HG03097 (cell line): Measurements from ENCODE around the gene ZMYM5.
"Not testable (repeated sequence)": the region's sequence is repeated elsewhere in the genome, so short reads cannot be mapped to it uniquely, and the experiment has no call there.

Source experiments
- ATAC-seq: cut with Tn5 transposase; IDR thresholded peaks from one replicate; pipeline ENCODE4 v1.9.1; 2021; ENCODE audit not compliant: unreplicated experiment, low FRiP score

Gene ZMYM5

DNA sequence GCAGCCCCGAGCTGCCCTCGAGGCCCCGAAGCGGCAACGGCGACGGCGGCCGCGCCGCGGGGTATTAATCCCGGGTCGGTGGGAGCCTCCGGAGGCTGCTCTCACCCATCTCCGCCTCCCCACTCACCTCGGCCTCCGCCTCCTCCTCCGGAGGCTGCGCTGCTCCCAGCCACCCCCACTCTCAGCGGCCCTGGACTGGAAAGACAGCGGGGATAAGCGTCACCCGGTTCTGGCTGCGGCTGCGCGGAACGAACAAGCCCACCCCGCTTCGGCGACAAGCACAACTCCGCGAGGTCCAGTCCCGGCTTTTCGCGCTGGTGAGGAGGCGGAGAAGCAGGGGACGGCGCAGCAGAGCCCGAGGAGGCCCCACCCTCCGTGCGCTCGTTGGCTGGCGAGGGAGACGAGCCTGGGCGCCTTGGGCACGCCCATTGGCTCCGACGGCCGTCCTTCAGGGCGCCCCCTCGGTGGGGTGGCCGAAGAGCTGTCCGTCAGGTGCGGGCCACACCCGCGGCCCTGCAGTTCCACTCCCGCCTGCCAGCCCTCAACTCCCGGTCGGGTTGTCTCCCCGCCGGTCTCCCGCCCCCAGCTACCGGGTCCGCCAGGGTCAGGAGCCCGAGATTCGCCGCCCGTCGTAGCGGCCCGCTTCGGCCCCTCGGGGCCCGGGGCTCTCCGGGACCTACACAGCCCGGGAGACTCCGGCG lies at the start of gene ZMYM5:
TSS of gene ZMYM5 (minus strand) at position 327 of the 701 bp plus-strand sequence. CDS start 11,469 bp downstream, outside the sequence.
- peak; percentile 84 for ATAC-seq

- no peak for ATAC-seq
Measured at GRCh38 chr13:19910336-19911072, 47.1 kb upstream of the ZMYM5 start.

DNA sequence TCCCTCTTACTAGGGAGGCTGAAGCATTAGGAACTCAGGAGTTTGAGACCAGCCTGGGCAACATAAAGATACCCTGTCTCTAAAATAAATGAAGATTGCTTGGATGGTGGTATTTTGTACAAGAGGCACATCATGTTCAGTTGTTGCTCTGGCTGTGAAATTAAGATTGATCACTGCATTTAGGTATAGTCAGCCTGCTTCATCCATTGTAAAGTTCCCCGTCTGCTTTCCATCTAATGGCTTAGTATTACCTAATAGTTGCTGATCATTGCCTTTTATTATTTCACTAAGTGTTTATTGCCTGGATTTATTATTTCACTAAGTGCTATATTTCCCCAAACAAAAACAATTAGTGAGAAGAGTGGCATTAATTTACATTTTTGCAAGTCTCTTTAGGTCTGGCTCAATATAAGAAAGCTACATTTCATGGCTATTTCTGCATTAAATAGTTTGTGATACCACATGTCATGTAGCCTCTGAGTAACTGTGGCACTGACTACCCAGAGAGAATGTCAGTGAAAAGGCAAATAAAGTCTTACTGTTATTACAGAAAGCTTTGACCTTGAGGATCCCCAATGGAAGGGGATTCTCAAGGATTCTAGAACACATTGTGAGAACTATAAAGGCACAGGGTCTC lies 45.0 kb upstream of the ZMYM5 start:
- no peak for ATAC-seq

DNA sequence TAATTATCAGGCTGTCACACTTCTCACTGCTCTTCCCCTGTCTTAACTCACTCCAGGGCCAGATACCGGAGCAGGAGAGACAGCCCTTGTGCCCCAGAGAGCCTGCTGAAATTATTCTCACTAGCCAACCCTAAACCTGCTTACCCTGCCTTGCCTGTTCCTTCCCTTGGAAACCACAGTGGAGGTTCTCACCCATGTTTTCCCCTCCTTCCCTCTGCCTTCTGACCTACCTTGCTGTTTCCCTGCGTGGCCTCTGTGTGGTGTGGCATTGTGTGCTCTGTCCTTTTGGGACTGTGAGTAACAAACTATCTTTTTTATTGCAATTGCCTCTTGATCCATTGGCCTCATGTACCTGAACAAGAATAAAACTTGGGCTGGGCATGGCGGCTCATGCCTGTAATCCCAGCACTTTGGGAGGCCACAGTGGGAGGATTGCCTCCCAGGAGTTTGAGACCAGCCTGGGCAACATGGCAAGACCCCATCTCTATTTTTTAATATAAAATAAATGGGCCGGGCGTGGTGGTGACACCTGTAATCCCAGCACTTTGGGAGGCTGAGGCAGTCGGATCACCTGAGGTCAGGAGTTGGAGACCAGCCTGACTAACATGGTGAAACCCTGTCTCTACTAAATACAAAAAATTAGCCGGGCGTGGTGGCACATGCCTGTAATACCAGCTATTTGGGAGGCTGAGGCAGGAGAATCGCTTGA lies 42.2 kb upstream of the ZMYM5 start:
- ATAC-seq, result not testable (repeated sequence)

- ATAC-seq, result no peak
Measured at GRCh38 chr13:19890030-19890429, 26.6 kb upstream of the ZMYM5 start.

DNA sequence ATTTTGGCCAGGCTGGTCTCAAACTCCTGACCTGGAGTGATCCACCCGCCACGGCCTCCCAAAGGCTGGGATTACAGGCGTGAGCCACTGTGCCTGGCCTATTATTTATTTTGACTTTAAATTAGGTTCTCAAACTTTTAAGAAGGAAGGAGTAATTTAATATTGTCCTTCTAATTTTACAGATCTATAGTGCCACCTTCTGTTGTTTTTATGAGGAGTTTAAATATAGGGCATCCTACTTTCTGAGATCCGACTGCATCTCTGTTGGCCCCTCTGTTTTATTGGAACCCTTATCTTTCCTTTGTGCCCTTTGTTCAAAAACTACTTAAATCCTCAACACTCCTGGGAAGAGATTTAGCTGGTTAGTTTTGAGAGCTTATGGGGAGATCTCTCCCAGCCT lies 25.4 kb upstream of the ZMYM5 start:
- ATAC-seq, result no peak

GRCh38 chr13:19882231-19882630 lies 18.8 kb upstream of the ZMYM5 start:
- no peak for ATAC-seq

- no peak for ATAC-seq
Measured at GRCh38 chr13:19881641-19882040, 18.2 kb upstream of the ZMYM5 start.

- ATAC-seq, result peak; percentile 12
Measured at GRCh38 chr13:19864746-19865309, 1.4 kb upstream of the ZMYM5 start.

GRCh38 chr13:19864024-19864745 lies 736 bp upstream of the ZMYM5 start:
- ATAC-seq, result peak; percentile 30

DNA sequence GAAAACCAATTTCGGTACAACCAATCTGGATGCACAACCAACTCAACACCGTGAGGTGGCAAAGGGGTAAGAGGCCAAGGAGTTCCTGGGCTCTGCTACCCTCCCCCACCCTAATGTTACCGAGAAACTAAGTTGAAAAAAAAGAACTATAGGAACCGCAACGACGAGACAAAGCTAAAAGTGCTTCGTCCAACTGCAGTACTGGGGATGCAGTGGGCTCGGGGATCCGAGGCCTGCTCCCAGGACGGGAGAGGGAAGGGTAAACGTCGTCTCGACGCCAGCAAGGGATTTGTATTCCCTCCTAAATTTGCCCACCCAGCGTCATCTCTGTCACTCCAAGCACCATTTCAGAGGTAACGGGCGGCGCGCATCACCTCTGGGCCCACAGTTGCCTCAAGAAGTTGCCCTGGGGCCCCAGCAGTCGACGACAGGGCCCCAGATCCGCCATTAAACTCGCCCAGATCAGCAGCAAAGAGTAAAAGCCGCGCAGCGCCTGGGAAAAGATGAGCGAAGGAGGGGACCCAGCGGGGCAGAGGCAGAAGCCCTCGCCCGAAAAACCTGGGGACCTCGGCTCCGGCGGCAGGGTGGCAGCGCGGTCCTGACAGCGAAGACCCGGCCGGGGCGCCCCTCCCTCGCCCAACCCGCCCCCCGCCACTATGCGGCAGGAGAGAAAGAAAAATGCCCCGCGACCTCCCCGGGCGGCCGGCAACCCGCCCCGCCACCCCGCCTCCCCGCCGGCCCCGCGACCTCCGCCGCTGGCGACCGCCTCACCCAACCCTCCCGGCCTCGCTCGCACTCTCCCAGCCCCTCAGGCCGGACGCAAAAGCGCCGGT lies 752 bp downstream of the ZMYM5 start:
- ATAC-seq, result peak; percentile 0

GRCh38 chr13:19861762-19862161 lies 1.7 kb downstream of the ZMYM5 start:
- ATAC-seq, result no peak

- ATAC-seq, result no peak
Measured at GRCh38 chr13:19860884-19861655, 2.4 kb downstream of the ZMYM5 start.

DNA sequence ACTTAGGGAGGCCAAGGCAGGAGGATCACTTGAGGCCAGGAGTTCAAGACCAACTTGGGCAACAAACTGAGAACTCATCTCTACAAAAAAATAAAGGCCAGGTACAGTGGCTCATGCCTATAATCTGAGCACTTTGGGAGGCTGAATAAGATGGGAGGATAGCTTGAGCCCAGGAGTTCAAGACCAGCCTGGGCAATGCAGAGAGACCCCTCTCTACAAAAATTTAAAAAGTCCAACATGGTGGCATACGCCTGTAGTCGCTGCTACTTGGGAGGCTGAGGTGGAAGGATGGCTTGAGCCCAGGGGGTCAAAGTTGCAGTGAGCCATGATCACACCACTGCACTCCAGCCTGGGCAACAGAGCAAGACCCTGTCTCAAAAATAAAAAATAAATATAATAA lies 5.8 kb downstream of the ZMYM5 start:
- ATAC-seq, result not testable (repeated sequence)

DNA sequence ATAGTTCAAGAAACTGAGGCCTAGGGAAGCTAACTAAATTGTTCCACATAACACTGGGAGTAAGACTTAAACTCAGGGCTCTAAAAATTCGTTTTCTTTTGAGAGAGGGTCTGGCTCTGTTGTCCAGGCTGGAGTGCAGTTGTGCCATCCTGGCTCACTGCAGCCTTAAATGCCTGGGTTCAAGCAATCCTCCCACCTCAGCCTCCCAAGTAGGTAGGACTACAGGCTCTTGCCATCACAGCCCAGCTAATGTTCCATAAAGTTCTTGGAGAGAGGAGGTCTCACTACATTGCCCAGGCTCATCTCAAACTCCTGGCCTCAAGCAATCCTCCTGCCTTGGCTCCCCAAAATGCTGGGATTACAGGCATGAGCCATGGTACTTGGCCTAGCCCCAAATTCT lies 10.7 kb downstream of the ZMYM5 start:
- no peak for ATAC-seq

GRCh38 chr13:19845758-19846157 lies 17.7 kb downstream of the ZMYM5 start:
- ATAC-seq, result no peak

DNA sequence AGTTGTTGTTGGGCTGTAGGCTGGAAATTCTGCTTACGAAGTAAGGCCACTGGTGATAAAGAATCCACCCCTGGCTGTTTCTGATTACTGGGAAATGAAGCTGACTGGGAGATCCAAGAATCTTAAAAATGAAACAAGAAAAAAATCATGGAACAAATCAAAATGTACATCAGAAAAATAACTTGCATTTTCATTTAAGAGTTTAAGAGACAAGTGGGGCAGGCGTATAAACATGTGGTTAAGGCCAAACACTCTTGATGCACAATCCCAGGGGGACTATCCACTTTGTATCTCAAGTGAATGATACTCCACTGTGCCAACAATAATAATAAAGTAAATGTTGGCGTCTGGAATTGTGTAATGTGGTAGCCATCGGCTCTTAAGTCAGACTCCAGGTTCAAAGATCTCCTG lies 24.6 kb downstream of the ZMYM5 start:
- ATAC-seq, result no peak

- no peak for ATAC-seq
Measured at GRCh38 chr13:19836472-19836871, 27.0 kb downstream of the ZMYM5 start.
